Activated CD4-positive, alpha-beta memory T cell treated with anti-CD3 and anti-CD28 coated beads for 36 hours (primary cell): Measurements from ENCODE around the gene CHST11. TPM values are rescaled to one million over a fixed set of nuclear protein-coding genes. Genes with fewer than 3 reads are reported as not detected.

ENCODE experiments used
- CTCF ChIA-PET: fragments of 350-600 bp; sonication (Branson Sonifier 250); formaldehyde crosslinking; loops from one replicate; lab custom pipeline; 2021; ENCODE audit warnings: antibody characterized with exemption, inconsistent platforms; lab: Charles Lee
- POLR2A ChIA-PET: fragments of 350-600 bp; sonication (Branson Sonifier 250); formaldehyde crosslinking; loops from one replicate; lab custom pipeline; 2021; ENCODE audit warnings: antibody characterized with exemption; lab: Charles Lee
- DNase-seq: peaks from one replicate; pipeline ENCODE4 v3.0.0-alpha.2; 2020
- H3K27ac Mint-ChIP-seq: one replicate; pipeline ENCODE4 v1.8.0; 2021; ENCODE audit warnings: mixed read lengths
- H3K27me3 Mint-ChIP-seq: one replicate; pipeline ENCODE4 v1.8.0; 2021; ENCODE audit warnings: mixed read lengths
- H3K36me3 Mint-ChIP-seq: one replicate; pipeline ENCODE4 v1.8.0; 2021; ENCODE audit warnings: mixed read lengths
- H3K4me1 Mint-ChIP-seq: one replicate; pipeline ENCODE4 v1.8.0; 2021; ENCODE audit warnings: low read depth, mixed read lengths
- H3K4me3 Mint-ChIP-seq: one replicate; pipeline ENCODE4 v1.8.0; 2021; ENCODE audit warnings: mild to moderate bottlenecking, mixed read lengths
- H3K9me3 Mint-ChIP-seq: one replicate; pipeline ENCODE4 v1.8.0; 2021; ENCODE audit warnings: mixed read lengths
- intact Hi-C: fragments of 100-400 bp; cut with micrococcal nuclease; formaldehyde crosslinking; loops from one replicate; pipeline ENCODE4 v1.15.1; 2023
- total RNA-seq, 2 experiments: library from RNA; stranded (reverse); gene quantifications; one replicate each; pipeline ENCODE4 v1.2.3, GENCODE V29; 2021

Gene CHST11
- total RNA-seq, 2 experiments from 2014 or later = 58.3 to 59.0 TPM

GRCh38 chr12:104768033-104768432, 311.3 kb downstream of the CHST11 start:
- ChIA-PET CTCF (interaction anchor here (1.1 kb wide), 1 partner anchor 76 kb away, joined by 4 read pairs; no protein-coding TSS in a partner anchor), POLR2A (no interaction called here)
- H3K9me3 Mint-ChIP-seq = peaks cover 4% of the 10 kb centered on the region
- no peak for DNase-seq
- no peak overlapping the region for H3K27ac Mint-ChIP-seq
- intact Hi-C loops = loop anchor here (10.0 kb wide), 1 partner anchor 187 kb away; the partner anchor contains the start of gene SLC41A2
- H3K4me3 Mint-ChIP-seq = no peak overlapping the region
- peaks cover 21% of the 10 kb centered on the region for H3K4me1 Mint-ChIP-seq
- H3K27me3 Mint-ChIP-seq = no peaks in the 10 kb centered on the region
- peaks cover 6% of the 10 kb centered on the region for H3K36me3 Mint-ChIP-seq

GRCh38 chr12:104769144-104769561, 312.4 kb downstream of the CHST11 start:
- Mint-ChIP-seq H3K4me3 (no peak overlapping the region), H3K27me3 (no peaks in the 10 kb centered on the region), H3K4me1 (peaks cover 13% of the 10 kb centered on the region), H3K36me3 (peaks cover 6% of the 10 kb centered on the region), H3K9me3 (peaks cover 15% of the 10 kb centered on the region), H3K27ac (no peak overlapping the region)
- POLR2A ChIA-PET = no interaction called here
- intact Hi-C loops = loop anchor here (10.0 kb wide), 1 partner anchor 186 kb away; the partner anchor contains the start of gene SLC41A2
- CTCF ChIA-PET = interaction anchor here (1.0 to 3.0 kb wide), 5 partner anchors 13 to 387 kb away, joined by 3 to 12 read pairs (median 4); no protein-coding TSS in a partner anchor
- no peak for DNase-seq

GRCh38 chr12:104772336-104772735, 315.6 kb downstream of the CHST11 start:
- peaks cover 16% of the 10 kb centered on the region for H3K9me3 Mint-ChIP-seq
- no peaks in the 10 kb centered on the region for H3K27me3 Mint-ChIP-seq
- no peak for DNase-seq
- CTCF ChIA-PET = no interaction called here
- no peak overlapping the region for H3K4me3 Mint-ChIP-seq
- H3K36me3 Mint-ChIP-seq = peaks cover 6% of the 10 kb centered on the region
- intact Hi-C loops = no loop called here
- H3K4me1 Mint-ChIP-seq = no peaks in the 10 kb centered on the region
- POLR2A ChIA-PET = no interaction called here
- no peak overlapping the region for H3K27ac Mint-ChIP-seq

- DNase-seq = no peak
- Mint-ChIP-seq H3K9me3 (peaks cover 20% of the 10 kb centered on the region), H3K4me1 (no peaks in the 10 kb centered on the region), H3K27ac (no peak overlapping the region), H3K27me3 (peaks cover 4% of the 10 kb centered on the region), H3K4me3 (no peak overlapping the region), H3K36me3 (peaks cover 6% of the 10 kb centered on the region)
- ChIA-PET CTCF (interaction anchor here (0.9 kb wide), 1 partner anchor 18 kb away, joined by 3 read pairs; no protein-coding TSS in a partner anchor), POLR2A (no interaction called here)
- intact Hi-C loops = no loop called here
Measured at GRCh38 chr12:104775731-104776231, 319.0 kb downstream of the CHST11 start.

- intact Hi-C loops = no loop called here
- H3K36me3 Mint-ChIP-seq = peaks cover 2% of the 10 kb centered on the region
- H3K4me3 Mint-ChIP-seq = no peak overlapping the region
- H3K9me3 Mint-ChIP-seq = peaks cover 11% of the 10 kb centered on the region
- no peak for DNase-seq
- POLR2A ChIA-PET = no interaction called here
- CTCF ChIA-PET = interaction anchor here (0.7 to 0.8 kb wide), 2 partner anchors 11 to 222 kb away, joined by 3 read pairs; no protein-coding TSS in a partner anchor
- H3K27ac Mint-ChIP-seq = no peak overlapping the region
- H3K27me3 Mint-ChIP-seq = peaks cover 4% of the 10 kb centered on the region
- no peaks in the 10 kb centered on the region for H3K4me1 Mint-ChIP-seq
Measured at GRCh38 chr12:104779134-104779533, 322.4 kb downstream of the CHST11 start.

GRCh38 chr12:104782296-104782695, 325.5 kb downstream of the CHST11 start:
- POLR2A ChIA-PET = no interaction called here
- intact Hi-C loops = no loop called here
- H3K36me3 Mint-ChIP-seq = peaks cover 2% of the 10 kb centered on the region
- H3K4me3 Mint-ChIP-seq = no peak overlapping the region
- H3K4me1 Mint-ChIP-seq = no peaks in the 10 kb centered on the region
- CTCF ChIA-PET = interaction anchor here (1.0 to 2.2 kb wide), 2 partner anchors 8 to 13 kb away, joined by 3 to 14 read pairs; no protein-coding TSS in a partner anchor
- H3K9me3 Mint-ChIP-seq = peaks cover 9% of the 10 kb centered on the region
- peaks cover 4% of the 10 kb centered on the region for H3K27me3 Mint-ChIP-seq
- no peak for DNase-seq
- no peak overlapping the region for H3K27ac Mint-ChIP-seq

GRCh38 chr12:104784592-104784991, 327.8 kb downstream of the CHST11 start:
- no peak overlapping the region for H3K4me3 Mint-ChIP-seq

GRCh38 chr12:104785886-104786285, 329.1 kb downstream of the CHST11 start:
- ChIA-PET POLR2A (no interaction called here), CTCF (interaction anchor here (0.6 kb wide), 1 partner anchor 472 kb away, joined by 3 read pairs; no protein-coding TSS in a partner anchor)
- DNase-seq = no peak
- H3K36me3 Mint-ChIP-seq = peaks cover 1% of the 10 kb centered on the region
- H3K27ac Mint-ChIP-seq = no peak overlapping the region
- H3K4me1 Mint-ChIP-seq = peaks cover 2% of the 10 kb centered on the region
- H3K9me3 Mint-ChIP-seq = peaks cover 5% of the 10 kb centered on the region
- intact Hi-C loops = no loop called here
- no peak overlapping the region for H3K4me3 Mint-ChIP-seq
- no peaks in the 10 kb centered on the region for H3K27me3 Mint-ChIP-seq

More at GRCh38 chr12:104784592-104784991, 327.8 kb downstream of the CHST11 start:
- H3K36me3 Mint-ChIP-seq = peaks cover 2% of the 10 kb centered on the region
- ChIA-PET CTCF (no interaction called here), POLR2A (no interaction called here)
- DNase-seq = no peak
- H3K27ac Mint-ChIP-seq = no peak overlapping the region
- no peaks in the 10 kb centered on the region for H3K4me1 Mint-ChIP-seq
- intact Hi-C loops = no loop called here
- H3K27me3 Mint-ChIP-seq = peaks cover 4% of the 10 kb centered on the region
- H3K9me3 Mint-ChIP-seq = peaks cover 9% of the 10 kb centered on the region

- H3K4me1 Mint-ChIP-seq = peaks cover 2% of the 10 kb centered on the region
- no peak for DNase-seq
- no peak overlapping the region for H3K4me3 Mint-ChIP-seq
- H3K27me3 Mint-ChIP-seq = no peaks in the 10 kb centered on the region
- CTCF ChIA-PET = interaction anchor here (0.6 kb wide), 1 partner anchor 473 kb away, joined by 3 read pairs; no protein-coding TSS in a partner anchor
- no peak overlapping the region for H3K27ac Mint-ChIP-seq
- no peaks in the 10 kb centered on the region for H3K9me3 Mint-ChIP-seq
- intact Hi-C loops = no loop called here
- POLR2A ChIA-PET = no interaction called here
- H3K36me3 Mint-ChIP-seq = no peaks in the 10 kb centered on the region
Measured at GRCh38 chr12:104786352-104786751, 329.6 kb downstream of the CHST11 start.

- Mint-ChIP-seq H3K4me3 (no peak overlapping the region), H3K9me3 (no peaks in the 10 kb centered on the region), H3K4me1 (peaks cover 2% of the 10 kb centered on the region), H3K27me3 (no peaks in the 10 kb centered on the region), H3K27ac (no peak overlapping the region), H3K36me3 (no peaks in the 10 kb centered on the region)
- ChIA-PET POLR2A (no interaction called here), CTCF (no interaction called here)
- intact Hi-C loops = no loop called here
- no peak for DNase-seq
Measured at GRCh38 chr12:104788840-104789271, 332.1 kb downstream of the CHST11 start.

GRCh38 chr12:104790296-104791125, 333.8 kb downstream of the CHST11 start:
- peak; percentile 59 for DNase-seq
- Mint-ChIP-seq H3K36me3 (no peaks in the 10 kb centered on the region), H3K9me3 (no peaks in the 10 kb centered on the region), H3K4me1 (peaks cover 2% of the 10 kb centered on the region), H3K27me3 (peaks cover 3% of the 10 kb centered on the region), H3K4me3 (no peak overlapping the region), H3K27ac (no peak overlapping the region)
- ChIA-PET CTCF (interaction anchor here (0.6 to 1.6 kb wide), 24 partner anchors 9 to 409 kb away, joined by 3 to 14 read pairs (median 4); no protein-coding TSS in a partner anchor), POLR2A (no interaction called here)
- intact Hi-C loops = no loop called here

GRCh38 chr12:104792570-104792969, 335.8 kb downstream of the CHST11 start:
- intact Hi-C loops = no loop called here
- Mint-ChIP-seq H3K4me3 (no peak overlapping the region), H3K9me3 (no peaks in the 10 kb centered on the region), H3K27ac (no peak overlapping the region), H3K27me3 (peaks cover 3% of the 10 kb centered on the region), H3K36me3 (no peaks in the 10 kb centered on the region), H3K4me1 (peaks cover 2% of the 10 kb centered on the region)
- DNase-seq = no peak
- POLR2A ChIA-PET = no interaction called here
- CTCF ChIA-PET = interaction anchor here (1.4 kb wide), 1 partner anchor 411 kb away, joined by 4 read pairs; no protein-coding TSS in a partner anchor
